ENCODE results near the gene BST1.
"Not testable (repeated sequence)": the region's sequence is repeated elsewhere in the genome, so short reads cannot be mapped to it uniquely, and the experiment has no call there.

The BST1 gene

GRCh38 chr4:15719506-15719905 is 16.6 kb downstream of the BST1 start:
- Histone ChIP-seq H3K36me3 (ENCODE audit: control insufficient read depth in 2 of 2, insufficient read depth in 2 of 2, low read length in 2 of 2) (no peaks in the 10 kb centered on the region), H3K27ac (ENCODE audit: low read depth in 2 of 2, low read length in 2 of 2) (no peak overlapping the region), H3K4me1 (ENCODE audit: control insufficient read depth in 2 of 2, insufficient read depth in 2 of 2, low read length in 2 of 2) (no peaks in the 10 kb centered on the region), H3K9ac (ENCODE audit: low read depth in 1 of 2, low read length in 2 of 2) (no peak overlapping the region), H3K9me3 (ENCODE audit: control insufficient read depth in 2 of 2, low read length in 2 of 2) (no peaks in the 10 kb centered on the region), H3K27me3 (ENCODE audit: control insufficient read depth in 2 of 2, insufficient read depth in 2 of 2, low read length in 2 of 2) (no peaks in the 10 kb centered on the region), H3K4me3 (ENCODE audit: low read length in 2 of 2) (no peak overlapping the region)

DNA sequence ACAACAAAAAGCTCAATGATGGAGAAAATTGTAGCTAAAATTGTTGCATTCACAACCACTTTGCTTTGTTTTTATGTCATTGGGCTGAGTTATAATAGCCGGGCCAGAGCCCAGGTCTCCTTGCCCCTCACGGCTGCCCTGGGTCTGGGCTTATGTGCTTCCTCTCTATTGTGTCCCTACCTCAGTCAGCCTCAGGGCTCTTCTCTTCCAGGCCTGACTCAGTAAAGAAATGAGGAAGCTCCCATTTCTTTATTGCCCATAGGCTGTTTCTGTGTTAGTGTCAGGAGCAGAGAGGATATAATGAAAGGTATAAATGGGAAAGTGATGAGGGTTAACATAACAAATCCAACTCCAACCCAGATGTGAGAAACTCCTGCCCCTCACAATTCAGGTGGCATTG is 18.0 kb downstream of the BST1 start:
- Histone ChIP-seq H3K36me3 (ENCODE audit: control insufficient read depth in 2 of 2, insufficient read depth in 2 of 2, low read length in 2 of 2) (no peaks in the 10 kb centered on the region), H3K27me3 (ENCODE audit: control insufficient read depth in 2 of 2, insufficient read depth in 2 of 2, low read length in 2 of 2) (no peaks in the 10 kb centered on the region), H3K27ac (ENCODE audit: low read depth in 2 of 2, low read length in 2 of 2) (no peak overlapping the region), H3K4me3 (ENCODE audit: low read length in 2 of 2) (no peak overlapping the region), H3K9ac (ENCODE audit: low read depth in 1 of 2, low read length in 2 of 2) (no peak overlapping the region), H3K9me3 (ENCODE audit: control insufficient read depth in 2 of 2, low read length in 2 of 2) (no peaks in the 10 kb centered on the region), H3K4me1 (ENCODE audit: control insufficient read depth in 2 of 2, insufficient read depth in 2 of 2, low read length in 2 of 2) (no peaks in the 10 kb centered on the region)

DNA sequence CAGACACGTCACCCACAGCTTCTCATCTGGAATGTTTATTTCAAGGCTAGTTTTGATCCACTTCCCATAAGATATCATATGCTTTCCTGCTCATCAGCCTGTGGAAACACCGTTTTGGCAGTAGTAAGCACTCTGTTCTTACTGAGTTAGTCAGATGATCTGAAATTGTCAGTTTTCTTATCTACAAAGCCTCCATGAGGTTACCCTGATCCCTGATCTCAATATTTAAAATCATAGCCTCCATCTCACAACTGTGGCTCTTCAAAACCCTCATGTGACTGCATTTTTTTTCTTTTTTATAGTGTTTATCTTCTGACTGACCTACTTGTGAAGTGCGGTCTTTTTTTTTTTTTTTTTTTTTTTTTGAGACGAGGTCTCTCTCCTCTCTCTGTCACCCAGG is 22.7 kb downstream of the BST1 start:
- Histone ChIP-seq H3K9me3 (ENCODE audit: control insufficient read depth in 2 of 2, low read length in 2 of 2) (no peaks in the 10 kb centered on the region), H3K4me1 (ENCODE audit: control insufficient read depth in 2 of 2, insufficient read depth in 2 of 2, low read length in 2 of 2) (no peaks in the 10 kb centered on the region), H3K27me3 (ENCODE audit: control insufficient read depth in 2 of 2, insufficient read depth in 2 of 2, low read length in 2 of 2) (no peaks in the 10 kb centered on the region), H3K36me3 (ENCODE audit: control insufficient read depth in 2 of 2, insufficient read depth in 2 of 2, low read length in 2 of 2) (no peaks in the 10 kb centered on the region), H3K9ac (ENCODE audit: low read depth in 1 of 2, low read length in 2 of 2) (no peak overlapping the region), H3K27ac (ENCODE audit: low read depth in 2 of 2, low read length in 2 of 2) (no peak overlapping the region), H3K4me3 (ENCODE audit: low read length in 2 of 2) (no peak overlapping the region)

DNA sequence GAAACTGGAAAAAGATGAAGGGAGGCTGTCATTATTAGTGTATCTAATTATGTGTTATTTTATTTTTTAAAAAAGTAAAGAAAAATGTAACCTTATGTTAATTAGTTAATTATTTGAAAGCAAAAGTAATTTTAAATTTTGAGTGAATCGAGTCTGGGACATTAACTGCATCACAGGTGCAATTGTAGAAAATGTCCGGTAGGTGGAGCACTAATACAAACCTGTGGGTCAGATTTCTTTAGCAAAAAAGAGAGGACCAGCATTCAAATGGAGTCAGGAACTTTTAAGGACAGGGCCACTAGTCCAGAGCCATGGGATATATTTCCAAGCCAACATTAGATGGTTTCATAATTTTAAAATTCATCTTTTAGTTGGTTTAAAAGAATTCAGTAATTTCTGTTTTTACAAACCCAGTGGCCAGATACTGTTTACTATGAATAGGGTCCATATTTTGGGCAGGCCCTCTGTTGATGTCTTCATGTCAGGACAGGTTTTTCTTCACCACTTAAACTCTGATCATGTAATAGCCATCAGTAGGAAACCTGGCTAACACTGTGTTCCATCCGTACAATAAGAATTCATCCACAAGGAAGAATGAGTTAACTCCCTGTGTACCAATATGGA is 27.2 kb downstream of the BST1 start:
- Histone ChIP-seq H3K36me3 (ENCODE audit: control insufficient read depth in 2 of 2, insufficient read depth in 2 of 2, low read length in 2 of 2) (no peaks in the 10 kb centered on the region), H3K9me3 (ENCODE audit: control insufficient read depth in 2 of 2, low read length in 2 of 2) (no peaks in the 10 kb centered on the region), H3K27me3 (ENCODE audit: control insufficient read depth in 2 of 2, insufficient read depth in 2 of 2, low read length in 2 of 2) (no peaks in the 10 kb centered on the region), H3K4me1 (ENCODE audit: control insufficient read depth in 2 of 2, insufficient read depth in 2 of 2, low read length in 2 of 2) (no peaks in the 10 kb centered on the region), H3K27ac (ENCODE audit: low read depth in 2 of 2, low read length in 2 of 2) (no peak overlapping the region), H3K9ac (ENCODE audit: low read depth in 1 of 2, low read length in 2 of 2) (no peak overlapping the region), H3K4me3 (ENCODE audit: low read length in 2 of 2) (no peak overlapping the region)

DNA sequence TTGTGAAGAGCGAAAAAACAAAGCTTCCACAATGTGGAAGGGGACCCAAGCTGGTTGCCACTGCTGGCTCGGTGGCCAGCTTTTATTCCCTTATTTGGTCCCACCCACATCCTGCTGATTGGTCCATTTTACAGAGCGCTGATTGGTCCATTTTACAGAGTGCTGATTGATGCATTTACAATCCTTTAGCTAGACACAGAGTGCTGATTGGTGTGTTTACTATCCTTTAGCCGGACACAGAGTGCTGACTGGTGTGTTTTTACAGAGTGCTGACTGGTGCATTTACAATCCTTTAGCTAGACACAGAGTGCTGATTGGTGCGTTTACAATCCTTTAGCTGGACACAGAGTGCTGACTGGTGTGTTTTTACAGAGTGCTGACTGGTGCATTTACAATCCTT is 30.2 kb downstream of the BST1 start:
- not testable (repeated sequence) for H3K27ac ChIP-seq (ENCODE audit: low read depth in 2 of 2, low read length in 2 of 2); H3K9me3 ChIP-seq (ENCODE audit: control insufficient read depth in 2 of 2, low read length in 2 of 2); H3K4me1 ChIP-seq (ENCODE audit: control insufficient read depth in 2 of 2, insufficient read depth in 2 of 2, low read length in 2 of 2); H3K4me3 ChIP-seq (ENCODE audit: low read length in 2 of 2); H3K36me3 ChIP-seq (ENCODE audit: control insufficient read depth in 2 of 2, insufficient read depth in 2 of 2, low read length in 2 of 2); H3K27me3 ChIP-seq (ENCODE audit: control insufficient read depth in 2 of 2, insufficient read depth in 2 of 2, low read length in 2 of 2); H3K9ac ChIP-seq (ENCODE audit: low read depth in 1 of 2, low read length in 2 of 2)

DNA sequence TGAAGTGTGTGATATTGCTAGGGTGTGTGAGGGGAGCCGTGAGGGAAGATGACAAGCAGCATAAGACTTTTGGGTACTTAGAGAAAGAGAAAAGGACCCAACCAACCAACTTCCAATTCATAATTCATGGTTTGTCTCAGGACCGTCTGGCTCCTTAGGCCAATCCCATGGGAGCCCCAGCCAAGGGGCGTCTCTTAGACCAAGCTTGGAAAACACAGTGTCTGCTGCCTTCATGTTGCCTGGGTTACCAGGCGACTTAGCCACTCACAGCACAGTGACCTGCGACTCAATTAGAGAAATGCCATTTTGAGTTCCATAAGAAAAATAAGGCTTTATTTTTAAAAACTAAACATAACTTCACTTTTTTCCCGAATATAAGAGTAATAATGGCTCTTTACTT is 32.7 kb downstream of the BST1 start:
- H3K9ac ChIP-seq (ENCODE audit: low read depth in 1 of 2, low read length in 2 of 2), result no peak overlapping the region
- no peaks in the 10 kb centered on the region for H3K9me3 ChIP-seq (ENCODE audit: control insufficient read depth in 2 of 2, low read length in 2 of 2)
- H3K27ac ChIP-seq (ENCODE audit: low read depth in 2 of 2, low read length in 2 of 2), result no peak overlapping the region
- no peaks in the 10 kb centered on the region for H3K4me1 ChIP-seq (ENCODE audit: control insufficient read depth in 2 of 2, insufficient read depth in 2 of 2, low read length in 2 of 2)
- H3K27me3 ChIP-seq (ENCODE audit: control insufficient read depth in 2 of 2, insufficient read depth in 2 of 2, low read length in 2 of 2), result no peaks in the 10 kb centered on the region
- H3K4me3 ChIP-seq (ENCODE audit: low read length in 2 of 2), result no peak overlapping the region
- H3K36me3 ChIP-seq (ENCODE audit: control insufficient read depth in 2 of 2, insufficient read depth in 2 of 2, low read length in 2 of 2), result no peaks in the 10 kb centered on the region

- H3K9ac ChIP-seq (ENCODE audit: low read depth in 1 of 2, low read length in 2 of 2), result no peak overlapping the region
- no peaks in the 10 kb centered on the region for H3K27me3 ChIP-seq (ENCODE audit: control insufficient read depth in 2 of 2, insufficient read depth in 2 of 2, low read length in 2 of 2)
- H3K4me1 ChIP-seq (ENCODE audit: control insufficient read depth in 2 of 2, insufficient read depth in 2 of 2, low read length in 2 of 2), result no peaks in the 10 kb centered on the region
- H3K9me3 ChIP-seq (ENCODE audit: control insufficient read depth in 2 of 2, low read length in 2 of 2), result no peaks in the 10 kb centered on the region
- no peak overlapping the region for H3K4me3 ChIP-seq (ENCODE audit: low read length in 2 of 2)
- no peaks in the 10 kb centered on the region for H3K36me3 ChIP-seq (ENCODE audit: control insufficient read depth in 2 of 2, insufficient read depth in 2 of 2, low read length in 2 of 2)
- H3K27ac ChIP-seq (ENCODE audit: low read depth in 2 of 2, low read length in 2 of 2), result no peak overlapping the region
Measured at GRCh38 chr4:15736514-15737050, 33.7 kb downstream of the BST1 start.

DNA sequence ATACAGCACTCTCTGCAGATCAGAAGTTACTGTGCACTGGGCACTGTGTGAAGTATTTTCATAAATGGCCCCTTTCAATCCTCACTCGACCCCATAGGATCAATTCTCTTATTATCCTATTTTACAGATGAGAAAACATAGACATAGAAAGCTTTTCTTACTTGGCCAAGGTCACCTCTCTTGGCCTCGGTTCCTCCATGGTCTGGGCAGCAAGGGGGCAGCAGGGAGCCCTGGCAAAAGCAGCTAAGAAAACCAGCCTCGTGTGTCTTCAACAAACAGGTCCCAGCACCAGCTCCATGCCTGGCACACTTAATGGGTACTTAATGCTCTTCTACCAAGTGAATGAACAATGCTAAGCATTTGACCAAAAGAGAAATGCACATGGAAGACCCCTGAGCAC is 34.4 kb downstream of the BST1 start:
- Histone ChIP-seq H3K9me3 (ENCODE audit: control insufficient read depth in 2 of 2, low read length in 2 of 2) (no peaks in the 10 kb centered on the region), H3K27ac (ENCODE audit: low read depth in 2 of 2, low read length in 2 of 2) (no peak overlapping the region), H3K9ac (ENCODE audit: low read depth in 1 of 2, low read length in 2 of 2) (no peak overlapping the region), H3K4me3 (ENCODE audit: low read length in 2 of 2) (no peak overlapping the region), H3K36me3 (ENCODE audit: control insufficient read depth in 2 of 2, insufficient read depth in 2 of 2, low read length in 2 of 2) (no peaks in the 10 kb centered on the region), H3K4me1 (ENCODE audit: control insufficient read depth in 2 of 2, insufficient read depth in 2 of 2, low read length in 2 of 2) (no peaks in the 10 kb centered on the region), H3K27me3 (ENCODE audit: control insufficient read depth in 2 of 2, insufficient read depth in 2 of 2, low read length in 2 of 2) (no peaks in the 10 kb centered on the region)

- no peak overlapping the region for H3K4me3 ChIP-seq (ENCODE audit: low read length in 2 of 2)
- H3K4me1 ChIP-seq (ENCODE audit: control insufficient read depth in 2 of 2, insufficient read depth in 2 of 2, low read length in 2 of 2), result no peaks in the 10 kb centered on the region
- H3K27ac ChIP-seq (ENCODE audit: low read depth in 2 of 2, low read length in 2 of 2), result no peak overlapping the region
- no peak overlapping the region for H3K9ac ChIP-seq (ENCODE audit: low read depth in 1 of 2, low read length in 2 of 2)
- H3K9me3 ChIP-seq (ENCODE audit: control insufficient read depth in 2 of 2, low read length in 2 of 2), result no peaks in the 10 kb centered on the region
- no peaks in the 10 kb centered on the region for H3K36me3 ChIP-seq (ENCODE audit: control insufficient read depth in 2 of 2, insufficient read depth in 2 of 2, low read length in 2 of 2)
- no peaks in the 10 kb centered on the region for H3K27me3 ChIP-seq (ENCODE audit: control insufficient read depth in 2 of 2, insufficient read depth in 2 of 2, low read length in 2 of 2)
Measured at GRCh38 chr4:15738877-15739276, 36.0 kb downstream of the BST1 start.

GRCh38 chr4:15740764-15741404 is 38.0 kb downstream of the BST1 start:
- Histone ChIP-seq H3K36me3 (ENCODE audit: control insufficient read depth in 2 of 2, insufficient read depth in 2 of 2, low read length in 2 of 2) (no peaks in the 10 kb centered on the region), H3K27ac (ENCODE audit: low read depth in 2 of 2, low read length in 2 of 2) (no peak overlapping the region), H3K4me1 (ENCODE audit: control insufficient read depth in 2 of 2, insufficient read depth in 2 of 2, low read length in 2 of 2) (no peaks in the 10 kb centered on the region), H3K4me3 (ENCODE audit: low read length in 2 of 2) (no peak overlapping the region), H3K9me3 (ENCODE audit: control insufficient read depth in 2 of 2, low read length in 2 of 2) (no peaks in the 10 kb centered on the region), H3K9ac (ENCODE audit: low read depth in 1 of 2, low read length in 2 of 2) (no peak overlapping the region), H3K27me3 (ENCODE audit: control insufficient read depth in 2 of 2, insufficient read depth in 2 of 2, low read length in 2 of 2) (no peaks in the 10 kb centered on the region)
